Measurements from ENCODE around the gene R3HDM2.

GRCh38 chr12:57342207-57342691 lies 88.6 kb downstream of the R3HDM2 start:
- no peak for TF ChIP-seq IRF1 (CRISPR knock-in tag; IDR thresholded peaks at IDR 0.05)
- TF ChIP-seq MYBL2 (CRISPR knock-in tag; IDR thresholded peaks at IDR 0.05) = no peak
- no peak for TF ChIP-seq ZNF138 (CRISPR knock-in tag; conservative IDR thresholded peaks at IDR 0.05)
- no peak for TF ChIP-seq SP1 (CRISPR knock-in tag; conservative IDR thresholded peaks at IDR 0.05)
- no peak for TF ChIP-seq CTCF (IDR thresholded peaks at IDR 0.05)
- no peak for TF ChIP-seq USF2 (CRISPR knock-in tag; IDR thresholded peaks at IDR 0.05)
- no peak for TF ChIP-seq ATF1 (CRISPR knock-in tag; IDR thresholded peaks at IDR 0.05)
- TF ChIP-seq, protein P1, sequence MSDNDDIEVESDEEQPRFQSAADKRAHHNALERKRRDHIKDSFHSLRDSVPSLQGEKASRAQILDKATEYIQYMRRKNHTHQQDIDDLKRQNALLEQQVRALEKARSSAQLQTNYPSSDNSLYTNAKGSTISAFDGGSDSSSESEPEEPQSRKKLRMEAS (CRISPR knock-in tag; IDR thresholded peaks at IDR 0.05) = no peak
- no peak for TF ChIP-seq ESRRA (CRISPR knock-in tag; IDR thresholded peaks at IDR 0.05; ENCODE audit: borderline replicate concordance)
- no peak for TF ChIP-seq EMX1 (CRISPR knock-in tag; IDR thresholded peaks at IDR 0.05)
- TF ChIP-seq, protein P2, sequence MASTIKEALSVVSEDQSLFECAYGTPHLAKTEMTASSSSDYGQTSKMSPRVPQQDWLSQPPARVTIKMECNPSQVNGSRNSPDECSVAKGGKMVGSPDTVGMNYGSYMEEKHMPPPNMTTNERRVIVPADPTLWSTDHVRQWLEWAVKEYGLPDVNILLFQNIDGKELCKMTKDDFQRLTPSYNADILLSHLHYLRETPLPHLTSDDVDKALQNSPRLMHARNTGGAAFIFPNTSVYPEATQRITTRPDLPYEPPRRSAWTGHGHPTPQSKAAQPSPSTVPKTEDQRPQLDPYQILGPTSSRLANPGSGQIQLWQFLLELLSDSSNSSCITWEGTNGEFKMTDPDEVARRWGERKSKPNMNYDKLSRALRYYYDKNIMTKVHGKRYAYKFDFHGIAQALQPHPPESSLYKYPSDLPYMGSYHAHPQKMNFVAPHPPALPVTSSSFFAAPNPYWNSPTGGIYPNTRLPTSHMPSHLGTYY (CRISPR knock-in tag; IDR thresholded peaks at IDR 0.05) = no peak
- no peak for TF ChIP-seq NFYB (CRISPR knock-in tag; conservative IDR thresholded peaks at IDR 0.05; ENCODE audit: low read depth)
- TF ChIP-seq, protein P3, sequence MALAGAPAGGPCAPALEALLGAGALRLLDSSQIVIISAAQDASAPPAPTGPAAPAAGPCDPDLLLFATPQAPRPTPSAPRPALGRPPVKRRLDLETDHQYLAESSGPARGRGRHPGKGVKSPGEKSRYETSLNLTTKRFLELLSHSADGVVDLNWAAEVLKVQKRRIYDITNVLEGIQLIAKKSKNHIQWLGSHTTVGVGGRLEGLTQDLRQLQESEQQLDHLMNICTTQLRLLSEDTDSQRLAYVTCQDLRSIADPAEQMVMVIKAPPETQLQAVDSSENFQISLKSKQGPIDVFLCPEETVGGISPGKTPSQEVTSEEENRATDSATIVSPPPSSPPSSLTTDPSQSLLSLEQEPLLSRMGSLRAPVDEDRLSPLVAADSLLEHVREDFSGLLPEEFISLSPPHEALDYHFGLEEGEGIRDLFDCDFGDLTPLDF (CRISPR knock-in tag; IDR thresholded peaks at IDR 0.05) = no peak
- TF ChIP-seq AFF4 (CRISPR knock-in tag; IDR thresholded peaks at IDR 0.05; ENCODE audit: borderline replicate concordance) = no peak

Data from WTC11 (cell line).